Endodermal cell (in vitro differentiated cells): ENCODE results near the gene IGFL3. TPM values are rescaled to one million over a fixed set of nuclear protein-coding genes. Genes with fewer than 3 reads are reported as not detected.

Source experiments
- DNase-seq: peaks from one replicate; pipeline ENCODE4 v3.0.0-alpha.2; 2017
- H3K27ac ChIP-seq: 2 replicates; pipeline ENCODE4 v1.5.1; 2013; ENCODE audit warnings: mild to moderate bottlenecking, low read depth, low read length, moderate library complexity
- H3K27me3 ChIP-seq: 2 replicates; pipeline ENCODE4 v1.6.1; 2013; ENCODE audit warnings: mild to moderate bottlenecking, low read length, moderate library complexity; ENCODE audit not compliant: insufficient read depth, control insufficient read depth, poor library complexity, severe bottlenecking
- H3K36me3 ChIP-seq: 2 replicates; pipeline ENCODE4 v1.7.0; 2013; ENCODE audit warnings: mild to moderate bottlenecking, low read length, moderate library complexity; ENCODE audit not compliant: control insufficient read depth, insufficient read depth
- H3K4me1 ChIP-seq: one replicate; pipeline ENCODE4 v1.7.0; 2013; ENCODE audit warnings: low read length; ENCODE audit not compliant: control insufficient read depth, insufficient read depth
- H3K4me3 ChIP-seq: 2 replicates; pipeline ENCODE4 v1.5.1; 2013; ENCODE audit warnings: mild to moderate bottlenecking, low read length, moderate library complexity
- H3K9ac ChIP-seq: 2 replicates; pipeline ENCODE4 v1.6.1; 2013; ENCODE audit warnings: mild to moderate bottlenecking, low read length, moderate library complexity; ENCODE audit not compliant: poor library complexity, severe bottlenecking; ENCODE audit errors: extremely low read depth
- H3K9me3 ChIP-seq: 2 replicates; pipeline ENCODE4 v1.6.1; 2013; ENCODE audit warnings: mild to moderate bottlenecking, low read length, moderate library complexity; ENCODE audit not compliant: control insufficient read depth
- H3K27ac Mint-ChIP-seq: 2 replicates; pipeline ENCODE4 v1.8.0; 2020; ENCODE audit warnings: mixed read lengths
- H3K27me3 Mint-ChIP-seq: 2 replicates; pipeline ENCODE4 v1.8.0; 2021; ENCODE audit warnings: mild to moderate bottlenecking, mixed read lengths; ENCODE audit not compliant: insufficient read depth
- H3K36me3 Mint-ChIP-seq: 2 replicates; pipeline ENCODE4 v1.8.0; 2020; ENCODE audit warnings: low read depth, mixed read lengths
- H3K4me1 Mint-ChIP-seq: 2 replicates; pipeline ENCODE4 v1.8.0; 2020; ENCODE audit warnings: mixed read lengths
- H3K4me3 Mint-ChIP-seq: 2 replicates; pipeline ENCODE4 v1.8.0; 2020; ENCODE audit warnings: mild to moderate bottlenecking, moderate library complexity, mixed read lengths
- H3K9me3 Mint-ChIP-seq: 2 replicates; pipeline ENCODE4 v1.8.0; 2020; ENCODE audit warnings: mild to moderate bottlenecking, mixed read lengths
- CTCF ChIP-seq: fragments of 200-600 bp; sonication (generic); conservative IDR thresholded peaks from 2 replicates; pipeline ENCODE4 v1.5.0; 2021; ENCODE audit warnings: antibody characterized with exemption, mild to moderate bottlenecking
- WGBS, 2 experiments: methylation state at CpG; one replicate each; pipeline versions ENCODE4 v1.1.5 to v1.1.7; 2013; ENCODE audit warnings: missing lambda C conversion rate in 2 of 2, mixed read lengths in 1 of 2; ENCODE audit not compliant: insufficient coverage in 1 of 2, insufficient read length in 1 of 2; 5-methylcytosine and 5-hydroxymethylcytosine counted together
- total RNA-seq, 2 donors: library from RNA; stranded (reverse); fragmentation: NEBNext Ultra II Directional in 1 of 2; extraction: Animal tissue kit (Norgen Biotek cat#: 25700) in 1 of 2; gene quantifications; 2 replicates in 1 of 2; 3 replicates in 1 of 2; pipeline ENCODE4 v1.2.1, GENCODE V29; 2021

IGFL3 gene
- total RNA-seq, 2 donors from 2014 or later, result 0.88 to 2.1 TPM

GRCh38 chr19:46144756-46145155 is 20.3 kb upstream of the IGFL3 start:
- TF ChIP-seq CTCF, result no peak
- H3K4me3 ChIP-seq, result no peak overlapping the region
- no peak overlapping the region for H3K27ac Mint-ChIP-seq

GRCh38 chr19:46142294-46142693 is 17.8 kb upstream of the IGFL3 start:
- no peaks in the 10 kb centered on the region for H3K36me3 Mint-ChIP-seq
- no peaks in the 10 kb centered on the region for H3K9me3 Mint-ChIP-seq
- no peaks in the 10 kb centered on the region for H3K27me3 ChIP-seq
- WGBS, 2 experiments, result 90 to 100% methylated on average over 1 to 2 of the region's 4 CpGs
- peaks cover 20% of the 10 kb centered on the region for H3K4me1 Mint-ChIP-seq
- no peak overlapping the region for H3K27ac Mint-ChIP-seq
- no peak overlapping the region for H3K27ac ChIP-seq
- no peak for TF ChIP-seq CTCF
- no peak for DNase-seq
- H3K27me3 Mint-ChIP-seq, result peaks cover 5% of the 10 kb centered on the region
- H3K4me3 Mint-ChIP-seq, result no peak overlapping the region
- H3K4me1 ChIP-seq, result peaks cover 4% of the 10 kb centered on the region
- H3K36me3 ChIP-seq, result no peaks in the 10 kb centered on the region
- H3K9me3 ChIP-seq, result no peaks in the 10 kb centered on the region
- no peak overlapping the region for H3K4me3 ChIP-seq
- H3K9ac ChIP-seq, result no peak overlapping the region

More at GRCh38 chr19:46144756-46145155, 20.3 kb upstream of the IGFL3 start:
- H3K27me3 Mint-ChIP-seq, result peaks cover 9% of the 10 kb centered on the region
- H3K9me3 Mint-ChIP-seq, result no peaks in the 10 kb centered on the region
- peaks cover 34% of the 10 kb centered on the region for H3K4me1 Mint-ChIP-seq
- WGBS, 2 experiments, result 91 to 93% methylated on average over 3 of the region's 3 CpGs
- Histone ChIP-seq H3K9ac (no peak overlapping the region), H3K4me1 (peaks cover 10% of the 10 kb centered on the region), H3K27ac (no peak overlapping the region), H3K9me3 (no peaks in the 10 kb centered on the region), H3K36me3 (no peaks in the 10 kb centered on the region), H3K27me3 (no peaks in the 10 kb centered on the region)
- H3K36me3 Mint-ChIP-seq, result no peaks in the 10 kb centered on the region
- no peak for DNase-seq
- H3K4me3 Mint-ChIP-seq, result no peak overlapping the region

- H3K9me3 Mint-ChIP-seq, result no peaks in the 10 kb centered on the region
- no peak for TF ChIP-seq CTCF
- Histone ChIP-seq H3K27ac (no peak overlapping the region), H3K36me3 (no peaks in the 10 kb centered on the region), H3K27me3 (no peaks in the 10 kb centered on the region), H3K4me3 (no peak overlapping the region), H3K9me3 (no peaks in the 10 kb centered on the region), H3K9ac (no peak overlapping the region), H3K4me1 (no peaks in the 10 kb centered on the region)
- 80 to 89% methylated on average over 1 of the region's 1 CpG for WGBS, 2 experiments
- no peaks in the 10 kb centered on the region for H3K36me3 Mint-ChIP-seq
- no peak overlapping the region for H3K4me3 Mint-ChIP-seq
- H3K27me3 Mint-ChIP-seq, result peaks cover 6% of the 10 kb centered on the region
- H3K27ac Mint-ChIP-seq, result no peak overlapping the region
- peaks cover 12% of the 10 kb centered on the region for H3K4me1 Mint-ChIP-seq
- DNase-seq, result no peak
These were observed 16.9 kb upstream of the IGFL3 start for GRCh38 chr19:46141421-46141820.
